ENCODE measurements around the gene ARG2. TPM values are rescaled to one million over a fixed set of nuclear protein-coding genes. Genes with fewer than 3 reads are reported as not detected.
A peak's percentile ranks its signal among the peaks of the same experiment; 100 is the strongest.

ARG2 gene
- total RNA-seq, 1 donor from 2014 or later, result 2.0 TPM

DNA sequence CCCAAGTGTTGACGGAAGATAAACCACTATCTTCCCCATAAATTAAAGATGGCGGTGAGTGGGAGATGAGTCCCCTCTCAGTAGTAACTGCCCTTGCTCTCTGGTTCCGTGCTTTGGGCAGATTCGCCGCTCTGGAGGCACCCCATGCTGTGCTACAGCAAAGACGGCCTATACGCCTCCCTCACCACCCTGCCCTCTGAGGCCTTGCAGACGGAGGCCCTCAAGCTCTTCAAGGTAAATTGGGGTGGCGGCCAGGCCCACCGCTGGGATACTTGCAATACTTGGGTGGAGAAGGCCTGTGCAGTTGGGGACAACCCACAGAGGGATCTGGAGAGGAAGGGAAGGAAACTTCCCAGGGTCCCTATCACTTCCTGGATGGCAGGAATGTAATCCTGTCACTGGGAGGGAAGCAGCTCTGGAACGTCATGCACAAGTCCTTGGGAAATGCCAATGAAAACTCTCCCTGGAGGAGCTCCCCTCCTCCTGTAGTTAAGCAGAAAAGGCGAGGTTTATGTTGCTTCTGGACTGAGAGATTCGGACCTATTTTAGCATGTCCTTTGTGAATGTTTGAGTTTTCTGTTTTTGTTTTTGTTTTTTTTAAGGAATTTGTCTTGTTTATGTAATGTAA lies 42.4 kb upstream of the ARG2 start:
- Histone ChIP-seq H3K4me3 (no peak overlapping the region), H3K27ac (no peak overlapping the region), H3K9me3 (no peaks in the 10 kb centered on the region), H3K4me1 (no peaks in the 10 kb centered on the region), H3K36me3 (no peaks in the 10 kb centered on the region), H3K27me3 (no peaks in the 10 kb centered on the region)
- intact Hi-C loops (cut with DNase I), result loop anchor here (5.0 kb wide), 1 partner anchor 150 kb away; no protein-coding TSS in a partner anchor
- TF ChIP-seq, protein P1, sequence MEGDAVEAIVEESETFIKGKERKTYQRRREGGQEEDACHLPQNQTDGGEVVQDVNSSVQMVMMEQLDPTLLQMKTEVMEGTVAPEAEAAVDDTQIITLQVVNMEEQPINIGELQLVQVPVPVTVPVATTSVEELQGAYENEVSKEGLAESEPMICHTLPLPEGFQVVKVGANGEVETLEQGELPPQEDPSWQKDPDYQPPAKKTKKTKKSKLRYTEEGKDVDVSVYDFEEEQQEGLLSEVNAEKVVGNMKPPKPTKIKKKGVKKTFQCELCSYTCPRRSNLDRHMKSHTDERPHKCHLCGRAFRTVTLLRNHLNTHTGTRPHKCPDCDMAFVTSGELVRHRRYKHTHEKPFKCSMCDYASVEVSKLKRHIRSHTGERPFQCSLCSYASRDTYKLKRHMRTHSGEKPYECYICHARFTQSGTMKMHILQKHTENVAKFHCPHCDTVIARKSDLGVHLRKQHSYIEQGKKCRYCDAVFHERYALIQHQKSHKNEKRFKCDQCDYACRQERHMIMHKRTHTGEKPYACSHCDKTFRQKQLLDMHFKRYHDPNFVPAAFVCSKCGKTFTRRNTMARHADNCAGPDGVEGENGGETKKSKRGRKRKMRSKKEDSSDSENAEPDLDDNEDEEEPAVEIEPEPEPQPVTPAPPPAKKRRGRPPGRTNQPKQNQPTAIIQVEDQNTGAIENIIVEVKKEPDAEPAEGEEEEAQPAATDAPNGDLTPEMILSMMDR (IDR thresholded peaks at IDR 0.05), result no peak
- ATAC-seq, result no peak
- peak; percentile 42 for DNase-seq

DNA sequence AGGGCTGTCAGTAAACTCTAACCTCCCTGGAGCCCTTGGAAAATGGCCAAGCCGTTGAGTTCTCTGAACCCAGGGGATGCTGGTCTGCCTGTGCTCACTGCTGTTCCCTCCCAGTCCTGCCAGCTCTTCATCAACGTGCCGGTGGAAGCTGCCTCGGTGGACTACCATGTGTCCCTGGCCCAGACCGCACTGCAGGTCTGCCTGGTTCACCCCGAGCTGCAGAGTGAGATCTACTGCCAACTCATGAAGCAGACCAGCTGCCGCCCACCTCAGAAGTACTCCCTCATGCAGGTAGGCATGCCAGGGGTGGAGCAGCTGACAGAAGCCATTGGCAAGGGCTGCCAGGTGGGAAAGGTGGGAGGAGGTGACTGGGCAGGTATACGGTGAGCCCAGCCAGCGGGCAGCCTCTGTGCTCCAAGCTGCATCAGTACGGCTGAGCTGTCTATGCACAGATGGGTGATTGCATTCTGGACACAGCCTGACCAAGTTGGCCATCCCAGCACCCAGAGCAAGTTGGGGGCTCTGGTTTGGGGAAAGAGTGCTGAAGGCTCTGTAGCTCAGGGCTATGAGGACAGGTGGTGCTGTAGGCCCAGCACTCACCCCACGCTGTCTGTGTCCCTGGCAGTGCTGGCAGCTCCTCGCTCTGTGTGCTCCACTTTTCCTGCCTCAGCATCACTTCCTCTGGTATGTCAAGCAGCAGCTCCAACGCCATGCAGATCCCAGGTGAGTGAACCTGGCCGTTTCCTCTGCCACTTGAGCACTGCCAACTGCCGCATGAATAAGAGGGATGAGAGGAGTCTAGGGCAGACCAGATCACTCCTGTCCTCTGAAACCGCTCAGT lies 41.6 kb upstream of the ARG2 start:
- ATAC-seq (no peak), DNase-seq (no peak)
- Histone ChIP-seq H3K27ac (no peak overlapping the region), H3K9me3 (no peaks in the 10 kb centered on the region), H3K4me1 (no peaks in the 10 kb centered on the region), H3K36me3 (no peaks in the 10 kb centered on the region), H3K27me3 (no peaks in the 10 kb centered on the region), H3K4me3 (no peak overlapping the region)
- TF ChIP-seq, protein P1 (IDR thresholded peaks at IDR 0.05), result no peak
- intact Hi-C loops (cut with DNase I), result loop anchor here (5.0 kb wide), 1 partner anchor 151 kb away; no protein-coding TSS in a partner anchor

DNA sequence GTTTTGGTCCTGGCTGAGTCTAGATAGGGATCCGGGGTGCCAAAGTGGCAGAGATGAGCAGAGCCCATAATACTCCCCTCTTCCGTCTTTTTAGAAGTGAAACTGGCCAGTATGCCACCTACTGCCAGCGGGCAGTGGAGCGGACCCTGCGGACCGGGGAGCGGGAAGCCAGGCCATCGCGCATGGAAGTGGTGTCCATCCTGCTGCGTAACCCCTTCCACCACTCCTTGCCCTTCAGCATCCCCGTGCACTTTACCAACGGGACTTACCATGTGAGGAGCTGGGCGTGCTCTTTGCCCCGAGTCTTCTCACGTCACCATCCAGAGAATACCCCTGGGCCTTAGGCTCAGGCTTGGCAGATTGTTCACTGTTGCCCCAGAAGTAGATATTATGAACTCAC lies 40.7 kb upstream of the ARG2 start:
- TF ChIP-seq, protein P1 (IDR thresholded peaks at IDR 0.05), result no peak
- Histone ChIP-seq H3K36me3 (no peaks in the 10 kb centered on the region), H3K9me3 (no peaks in the 10 kb centered on the region), H3K27ac (no peak overlapping the region), H3K4me1 (no peaks in the 10 kb centered on the region), H3K27me3 (no peaks in the 10 kb centered on the region), H3K4me3 (no peak overlapping the region)
- intact Hi-C loops (cut with DNase I), result loop anchor here (5.0 kb wide), 1 partner anchor 152 kb away; no protein-coding TSS in a partner anchor
- no peak for ATAC-seq
- DNase-seq, result no peak

DNA sequence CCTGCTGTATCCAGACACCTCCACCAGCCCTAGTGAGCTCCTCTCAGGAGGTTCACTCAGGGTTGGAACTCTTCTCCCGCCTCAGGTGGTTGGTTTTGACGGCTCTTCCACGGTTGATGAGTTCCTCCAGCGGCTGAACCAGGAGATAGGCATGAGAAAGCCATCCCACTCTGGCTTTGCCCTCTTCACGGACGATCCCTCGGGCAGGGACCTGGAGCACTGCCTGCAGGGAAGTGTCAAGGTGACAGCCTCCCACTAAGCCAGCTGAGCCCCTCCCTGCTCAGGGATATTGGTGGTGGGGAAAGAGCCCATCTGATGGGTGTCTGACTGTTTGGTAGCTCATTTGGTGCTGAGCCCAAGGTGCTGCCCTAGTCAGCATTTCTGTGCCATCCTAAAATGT lies 40.1 kb upstream of the ARG2 start:
- Histone ChIP-seq H3K27ac (no peak overlapping the region), H3K4me1 (no peaks in the 10 kb centered on the region), H3K4me3 (no peak overlapping the region), H3K9me3 (no peaks in the 10 kb centered on the region), H3K27me3 (no peaks in the 10 kb centered on the region), H3K36me3 (no peaks in the 10 kb centered on the region)
- TF ChIP-seq, protein P1 (IDR thresholded peaks at IDR 0.05), result no peak
- intact Hi-C loops (cut with DNase I), result loop anchor here (5.0 kb wide), 1 partner anchor 152 kb away; no protein-coding TSS in a partner anchor
- ATAC-seq, result no peak
- DNase-seq, result no peak

DNA sequence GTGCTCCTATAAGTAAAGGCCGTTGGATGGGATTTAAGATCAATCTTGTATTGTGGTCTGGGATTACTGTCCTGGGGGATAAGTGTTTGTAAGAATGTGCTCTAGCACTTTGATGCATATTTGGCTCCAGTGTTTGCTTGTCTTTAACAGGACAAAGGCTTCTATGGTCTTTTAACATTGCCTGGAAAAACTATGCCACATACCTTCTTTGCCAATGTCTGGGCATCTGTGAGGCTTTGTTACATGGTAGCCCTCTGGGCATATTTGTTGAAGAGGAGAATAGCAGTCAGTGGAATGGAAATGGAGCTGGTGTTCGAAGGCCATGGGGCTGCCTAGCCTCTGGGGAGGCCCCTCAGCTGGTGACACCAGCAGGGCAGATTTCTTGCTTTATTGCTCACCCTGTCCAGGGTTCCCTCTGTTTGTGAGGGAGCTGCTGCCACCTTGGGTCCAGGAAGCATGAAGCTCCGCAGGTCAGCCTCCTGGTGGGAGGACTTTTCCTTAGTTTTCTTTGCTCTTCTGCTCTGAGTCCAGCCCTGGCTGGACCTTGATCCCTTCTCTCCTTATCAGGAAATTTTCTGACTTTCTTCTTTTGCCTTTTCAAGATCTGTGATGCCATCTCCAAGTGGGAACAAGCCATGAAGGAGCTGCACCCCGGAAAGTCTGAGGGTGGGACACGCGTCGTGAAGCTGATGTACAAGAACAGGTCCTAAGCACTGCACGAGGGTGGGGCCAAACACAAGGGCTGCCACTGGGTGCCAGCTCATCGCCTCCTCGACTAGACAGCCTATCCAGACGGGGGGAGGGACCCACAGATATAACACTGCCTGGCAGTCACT lies 39.2 kb upstream of the ARG2 start:
- Histone ChIP-seq H3K4me3 (no peak overlapping the region), H3K4me1 (no peaks in the 10 kb centered on the region), H3K27me3 (no peaks in the 10 kb centered on the region), H3K36me3 (no peaks in the 10 kb centered on the region), H3K9me3 (no peaks in the 10 kb centered on the region), H3K27ac (no peak overlapping the region)
- no peak for ATAC-seq
- no peak for DNase-seq
- TF ChIP-seq, protein P1 (IDR thresholded peaks at IDR 0.05), result no peak
- intact Hi-C loops (cut with DNase I), result no loop called here

All from upper lobe of right lung (tissue), 1 donor.